GM12878 (cell line): Measurements from ENCODE around the gene KRTAP10-9. TPM values are rescaled to one million over a fixed set of nuclear protein-coding genes. Genes with fewer than 3 reads are reported as not detected.

Experiments used
- ATAC-seq: fragments of 200-7000 bp; cut with Tn5 transposase; 3 replicates; pipeline ENCODE4 v1.9.1; 2020; ENCODE audit warnings: mild to moderate bottlenecking, moderate library complexity
- BruUV-seq: library from RNA; stranded (reverse); fragments of 400-500 nt; replicated peaks from 2 replicates; lab custom pipeline; 2021; lab: Mats Ljungman, UMichigan
- CTCF ChIA-PET: fragments of 300-600 bp; sonication (Branson Sonifier 250); formaldehyde crosslinking; extraction: SDS; loops from one replicate; lab custom pipeline; 2021; ENCODE audit warnings: inconsistent platforms; lab: Yijun Ruan, JAX
- POLR2A ChIA-PET: fragments of 350-600 bp; formaldehyde crosslinking; extraction: SDS; loops from one replicate; lab custom pipeline; 2021; ENCODE audit warnings: inconsistent platforms; lab: Charles Lee
- RAD21 ChIA-PET: fragments of 300-600 bp; sonication (Branson Sonifier 250); formaldehyde crosslinking; loops from one replicate; lab custom pipeline; 2023; ENCODE audit warnings: antibody characterized with exemption; ENCODE audit not compliant: unreplicated experiment; lab: Charles Lee
- SMC1A ChIA-PET: fragments of 300-600 bp; sonication (Branson Sonifier 250); formaldehyde crosslinking; loops from one replicate; lab custom pipeline; 2023; ENCODE audit not compliant: unreplicated experiment, uncharacterized antibody; lab: Charles Lee
- DNase-seq: peaks from one replicate; pipeline ENCODE4 v3.0.0-alpha.2; 2011; ENCODE audit warnings: low read depth, low spot score
- FAIRE-seq: peaks from 3 replicates; lab custom pipeline; 2011; peaks lifted over from hg19 to GRCh38; lab: Jason Lieb, UNC
- H2AFZ ChIP-seq: 2 replicates; pipeline ENCODE4 v1.6.0; 2011; ENCODE audit warnings: low read depth, low read length, control low read depth; ENCODE audit not compliant: control insufficient read depth
- H3K27ac ChIP-seq: 2 replicates; pipeline ENCODE4 v1.5.1; 2011; ENCODE audit warnings: control low read depth; ENCODE audit not compliant: control insufficient read depth, insufficient read depth
- H3K27me3 ChIP-seq, 2 experiments: replicated peaks in 1 of 2; 2 replicates each; pipeline versions ENCODE4 v1.6.0 to v1.6.1; 2011; ENCODE audit warnings: low read length in 1 of 2; ENCODE audit not compliant: control insufficient read depth in 2 of 2, insufficient read depth in 2 of 2
- H3K36me3 ChIP-seq, 2 experiments: 2 replicates each; pipeline ENCODE4 v1.5.1; 2011; ENCODE audit warnings: low read length in 1 of 2; ENCODE audit not compliant: control insufficient read depth in 2 of 2, insufficient read depth in 2 of 2
- H3K4me1 ChIP-seq: 2 replicates; pipeline ENCODE4 v1.6.1; 2011; ENCODE audit warnings: mild to moderate bottlenecking, low read length, moderate library complexity, mixed read lengths; ENCODE audit not compliant: control insufficient read depth, insufficient read depth
- H3K4me2 ChIP-seq: 2 replicates; pipeline ENCODE4 v1.6.0; 2011; ENCODE audit warnings: control low read depth; ENCODE audit not compliant: control insufficient read depth, insufficient read depth
- H3K4me3 ChIP-seq: fragments of 200-600 bp; sonication (generic); 2 replicates; pipeline ENCODE4 v1.5.1; 2016
- H3K79me2 ChIP-seq: 2 replicates; pipeline ENCODE4 v1.6.0; 2011; ENCODE audit warnings: low read length; ENCODE audit not compliant: control insufficient read depth, insufficient read depth
- H3K9ac ChIP-seq: 2 replicates; pipeline ENCODE4 v1.8.0; 2011; ENCODE audit warnings: low read length, control low read depth, mixed read lengths; ENCODE audit not compliant: control insufficient read depth, insufficient read depth
- H3K9me3 ChIP-seq: replicated peaks from 3 replicates; pipeline ENCODE4 v1.5.1; 2011; ENCODE audit warnings: mild to moderate bottlenecking, low read length; ENCODE audit not compliant: control insufficient read depth, insufficient read depth
- H4K20me1 ChIP-seq: 2 replicates; pipeline ENCODE4 v1.6.0; 2011; ENCODE audit not compliant: control insufficient read depth, insufficient read depth
- ATF3 ChIP-seq: IDR thresholded peaks from 2 replicates; pipeline ENCODE4 v1.6.1; 2011; ENCODE audit warnings: low read depth, mild to moderate bottlenecking, low read length, moderate library complexity, borderline replicate concordance; ENCODE audit errors: extremely low read depth
- BACH1 ChIP-seq: fragments of 450-650 bp; IDR thresholded peaks from 2 replicates; pipeline ENCODE4 v1.6.1; 2017; ENCODE audit warnings: mild to moderate bottlenecking, borderline replicate concordance
- BMI1 ChIP-seq: fragments of 450-650 bp; IDR thresholded peaks from 2 replicates; pipeline ENCODE4 v1.6.1; 2016; ENCODE audit warnings: mild to moderate bottlenecking, moderate library complexity, borderline replicate concordance
- CBX3 ChIP-seq: fragments of 200-600 bp; sonication (generic); IDR thresholded peaks from 2 replicates; pipeline ENCODE4 v1.6.1; 2016; ENCODE audit warnings: low read depth, borderline replicate concordance
- CHD1 ChIP-seq: IDR thresholded peaks from 2 replicates; pipeline ENCODE4 v1.6.1; 2012; ENCODE audit warnings: low read depth, low read length, improper control_type of control experiment
- DPF2 ChIP-seq: fragments of 450-650 bp; IDR thresholded peaks from 2 replicates; pipeline ENCODE4 v1.6.1; 2017; ENCODE audit warnings: mild to moderate bottlenecking
- IKZF2 ChIP-seq, 2 experiments: fragments of 450-650 bp; IDR thresholded peaks; 2 replicates each; pipeline ENCODE4 v1.6.1; 2017; ENCODE audit warnings: mild to moderate bottlenecking in 2 of 2, moderate library complexity in 2 of 2
- IRF3 ChIP-seq: fragments of 450-650 bp; IDR thresholded peaks from 2 replicates; pipeline ENCODE4 v1.6.1; 2014; ENCODE audit warnings: mild to moderate bottlenecking
- NR2F1 ChIP-seq: fragments of 450-650 bp; conservative IDR thresholded peaks from 2 replicates; pipeline ENCODE4 v1.6.1; 2017; ENCODE audit warnings: mild to moderate bottlenecking
- PBX3 ChIP-seq: IDR thresholded peaks from 2 replicates; pipeline ENCODE4 v1.6.1; 2011; ENCODE audit warnings: mild to moderate bottlenecking, low read depth, low read length, moderate library complexity; ENCODE audit not compliant: insufficient replicate concordance
- POLR2A ChIP-seq: IDR thresholded peaks from 2 replicates; pipeline ENCODE4 v1.6.1; 2011; ENCODE audit warnings: low read depth, mild to moderate bottlenecking, low read length
- RB1 ChIP-seq: fragments of 450-650 bp; formaldehyde crosslinking; IDR thresholded peaks from 2 replicates; pipeline ENCODE4 v1.6.1; 2017; ENCODE audit warnings: mild to moderate bottlenecking, borderline replicate concordance
- SKIL ChIP-seq: fragments of 450-650 bp; IDR thresholded peaks from 2 replicates; pipeline ENCODE4 v1.6.1; 2017; ENCODE audit warnings: mild to moderate bottlenecking, low read depth, inconsistent platforms; ENCODE audit not compliant: poor library complexity, severe bottlenecking
- SMAD1 ChIP-seq: fragments of 450-650 bp; IDR thresholded peaks from 2 replicates; pipeline ENCODE4 v1.6.1; 2018; ENCODE audit warnings: mild to moderate bottlenecking, low read depth; ENCODE audit not compliant: partially characterized antibody
- STAT3 ChIP-seq: IDR thresholded peaks from 2 replicates; pipeline ENCODE4 v1.6.1; 2011; ENCODE audit warnings: low read depth, low read length, improper control_type of control experiment
- TAF1 ChIP-seq: IDR thresholded peaks from 2 replicates; pipeline ENCODE4 v1.6.1; 2011; ENCODE audit warnings: mild to moderate bottlenecking, low read depth, low read length, borderline replicate concordance
- WRNIP1 ChIP-seq: IDR thresholded peaks from 2 replicates; pipeline ENCODE4 v1.6.1; 2011; ENCODE audit warnings: low read depth, low read length, improper control_type of control experiment, borderline replicate concordance
- ZBTB11 ChIP-seq: fragments of 450-650 bp; formaldehyde crosslinking; IDR thresholded peaks from 2 replicates; pipeline ENCODE4 v1.5.0; 2022; ENCODE audit warnings: mild to moderate bottlenecking, missing genetic modification characterization
- WGBS: methylation state at CpG from one replicate; pipeline ENCODE4 v1.1.6; 2016; ENCODE audit warnings: low lambda C conversion rate; ENCODE audit not compliant: insufficient replicate concordance, insufficient coverage; ENCODE audit errors: missing lambda C conversion rate; 5-methylcytosine and 5-hydroxymethylcytosine counted together
- in situ Hi-C: fragments of 300-500 bp; cut with MboI; formaldehyde crosslinking; loops from 9 replicates; pipeline ENCODE4 v1.14.3; 2018; ENCODE audit warnings: mixed read lengths
- intact Hi-C: fragments of 100-400 bp; cut with micrococcal nuclease; formaldehyde crosslinking; loops from one replicate; pipeline ENCODE4 v1.14.2; 2022; ENCODE audit not compliant: unreplicated experiment
- polyA plus RNA-seq, 11 experiments: library from polyadenylated mRNA; depleted of rRNA in 4 of 11; unstranded in 6 of 11; stranded (reverse) in 5 of 11; fragments of >200 nt; fragmentation: Nextera tagmentation in 4 of 11; fragmentation: Illumina TruSeq in 1 of 11; extraction: Ambion mirVana in 4 of 11; extraction: Trizol in 1 of 11; gene quantifications; 1 replicate in 1 of 11; 2 replicates in 10 of 11; pipeline versions ENCODE4 v1.2.1 to v1.2.3, GENCODE V29; 2011 to 2016; ENCODE audit warnings: inconsistent platforms in 2 of 11, missing spikeins in 2 of 11, low read depth in 1 of 11
- total RNA-seq, 4 experiments: library from RNA; depleted of rRNA in 3 of 4; stranded (reverse); fragments of >200 nt in 3 of 4; fragmentation: Illumina TruSeq in 1 of 4; extraction: Trizol in 1 of 4; gene quantifications; 2 replicates each; pipeline versions ENCODE4 v1.2.1 to v1.2.3, GENCODE V29; 2013 to 2021

KRTAP10-9 gene
- total and polyA plus RNA-seq, 10 of the 15 experiments (the other 5 are each of a cell fraction or from before 2014, with no cell fraction given): not detected

GRCh38 chr21:44615466-44615865 lies 11.4 kb upstream of the KRTAP10-9 start:
- BruUV-seq: no TSS peak
- 13% methylated on average over 8 of the region's 8 CpGs for WGBS
- Histone ChIP-seq H3K36me3 (no peaks in the 10 kb centered on the region), H3K9me3 (peaks cover 2% of the 10 kb centered on the region; the same call in 1 of the 3 replicates), H3K27ac (no peak overlapping the region), H3K4me2 (no peak overlapping the region), H2AFZ (no peak overlapping the region), H3K27me3 (no peaks in the 10 kb centered on the region), H3K4me1 (no peaks in the 10 kb centered on the region), H3K9ac (no peak overlapping the region), H3K79me2 (no peaks in the 10 kb centered on the region), H3K4me3 (no peak overlapping the region), H4K20me1 (no peaks in the 10 kb centered on the region)
- SMC1A ChIA-PET: interaction anchor here (0.8 kb wide), 1 partner anchor 8 kb away, joined by 3 read pairs; no protein-coding TSS in a partner anchor
- RAD21 ChIA-PET: no interaction called here
- DNase-seq (no peak), ATAC-seq (no peak), FAIRE-seq (no peak)
- intact Hi-C loops (no loop called here), in situ Hi-C loops (no loop called here)
- CTCF ChIA-PET: interaction anchor here (0.6 kb wide), 1 partner anchor 215 kb away, joined by 4 read pairs; no protein-coding TSS in a partner anchor
- POLR2A ChIA-PET: no interaction called here
- no peak for TF ChIP-seq BACH1
- TF ChIP-seq ZBTB11: no peak
- no peak for TF ChIP-seq RB1
- TF ChIP-seq CBX3: no peak
- no peak for TF ChIP-seq STAT3
- no peak for TF ChIP-seq SKIL
- TF ChIP-seq SMAD1: no peak
- TF ChIP-seq DPF2: no peak
- no peak for TF ChIP-seq IRF3
- no peak for TF ChIP-seq BMI1
- no peak for TF ChIP-seq IKZF2 (IDR thresholded peaks at IDR 0.05)
- no peak for TF ChIP-seq PBX3
- no peak for TF ChIP-seq WRNIP1
- TF ChIP-seq ATF3: no peak
- no peak for TF ChIP-seq POLR2A
- no peak for TF ChIP-seq NR2F1
- TF ChIP-seq TAF1: no peak
- no peak for TF ChIP-seq CHD1
